DMS153 treated with DMSO at 0.1 percent for 48 hours (cell line): ENCODE measurements around the gene LRRC55.

Experiments
- DNase-seq: peaks from one replicate; lab custom pipeline; 2025; ENCODE audit not compliant: unreplicated experiment; lab: John Stamatoyannopoulos, UW

Gene LRRC55

GRCh38 chr11:57200917-57201316 lies 19.2 kb downstream of the LRRC55 start:
- DNase-seq: no peak

DNA sequence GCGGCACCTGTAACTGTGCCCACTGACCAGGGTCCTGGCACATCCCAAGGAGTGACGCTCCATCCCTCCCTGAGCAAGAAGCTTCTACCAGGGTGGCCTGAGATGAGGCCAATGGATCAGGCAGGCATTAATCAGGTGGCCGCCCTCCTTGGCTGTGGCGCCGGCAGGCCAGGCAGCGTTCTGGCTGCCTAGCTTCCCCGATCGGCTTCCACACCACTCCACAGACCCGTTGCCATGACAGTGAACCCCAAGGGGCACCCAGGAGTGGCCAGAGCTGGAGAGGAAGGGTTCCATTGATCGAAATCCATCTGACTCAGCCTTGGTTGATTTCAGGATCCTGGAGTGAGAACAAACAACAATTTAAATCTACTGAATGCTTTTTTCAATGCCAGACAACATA lies 20.5 kb downstream of the LRRC55 start:
- DNase-seq: no peak

DNA sequence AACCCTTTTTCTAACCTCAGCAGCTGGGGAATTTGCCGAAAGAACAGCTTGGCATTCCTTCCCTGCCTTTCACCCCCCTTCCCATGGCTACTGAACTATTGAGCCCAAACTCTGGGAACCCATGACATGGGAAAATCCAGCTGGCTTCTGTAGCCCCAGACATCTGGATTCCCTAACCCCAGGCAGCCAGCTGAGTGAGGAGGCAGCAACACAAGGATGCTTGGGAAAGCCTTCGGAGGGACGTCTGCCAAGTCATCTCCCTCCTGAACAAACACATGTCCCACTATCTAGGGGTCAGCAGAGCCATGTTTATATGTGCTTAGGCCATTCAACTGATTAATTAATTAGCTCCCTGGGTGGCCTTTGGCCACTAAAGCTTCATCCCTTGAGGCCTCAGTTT lies 21.6 kb downstream of the LRRC55 start:
- no peak for DNase-seq

DNA sequence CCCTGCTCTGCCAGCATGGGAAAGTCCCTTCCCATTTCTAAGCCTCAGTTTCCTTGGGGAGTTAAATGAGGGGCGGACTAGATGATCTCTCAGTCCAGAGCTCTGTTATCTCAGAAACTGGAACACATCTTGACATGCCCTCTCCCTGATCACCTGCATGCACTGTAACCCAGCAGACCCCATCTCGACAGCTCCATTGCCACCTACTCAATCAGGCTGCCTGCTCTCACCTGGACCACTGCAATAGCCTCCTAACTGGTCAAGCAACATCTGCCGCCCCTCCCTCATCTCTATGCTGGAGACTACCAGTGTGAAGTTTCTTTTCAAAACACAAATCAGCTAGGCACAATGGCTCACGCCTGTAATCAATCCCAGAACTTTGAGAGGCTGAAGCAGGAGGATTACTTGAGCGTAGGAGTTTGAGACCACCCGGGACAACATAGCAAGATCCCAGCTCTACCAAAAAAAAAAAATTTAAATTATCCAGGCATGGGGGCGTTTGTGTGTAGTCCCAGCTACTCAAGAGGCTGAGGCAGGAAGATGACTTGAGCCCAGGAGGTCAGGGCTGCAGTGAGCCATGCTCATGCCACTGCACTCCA lies 22.2 kb downstream of the LRRC55 start:
- DNase-seq: no peak

GRCh38 chr11:57205041-57205641 lies 23.4 kb downstream of the LRRC55 start:
- DNase-seq: no peak

- DNase-seq: no peak
Measured at GRCh38 chr11:57207168-57207567, 25.4 kb downstream of the LRRC55 start.

GRCh38 chr11:57210781-57211180 lies 29.0 kb downstream of the LRRC55 start:
- no peak for DNase-seq

DNA sequence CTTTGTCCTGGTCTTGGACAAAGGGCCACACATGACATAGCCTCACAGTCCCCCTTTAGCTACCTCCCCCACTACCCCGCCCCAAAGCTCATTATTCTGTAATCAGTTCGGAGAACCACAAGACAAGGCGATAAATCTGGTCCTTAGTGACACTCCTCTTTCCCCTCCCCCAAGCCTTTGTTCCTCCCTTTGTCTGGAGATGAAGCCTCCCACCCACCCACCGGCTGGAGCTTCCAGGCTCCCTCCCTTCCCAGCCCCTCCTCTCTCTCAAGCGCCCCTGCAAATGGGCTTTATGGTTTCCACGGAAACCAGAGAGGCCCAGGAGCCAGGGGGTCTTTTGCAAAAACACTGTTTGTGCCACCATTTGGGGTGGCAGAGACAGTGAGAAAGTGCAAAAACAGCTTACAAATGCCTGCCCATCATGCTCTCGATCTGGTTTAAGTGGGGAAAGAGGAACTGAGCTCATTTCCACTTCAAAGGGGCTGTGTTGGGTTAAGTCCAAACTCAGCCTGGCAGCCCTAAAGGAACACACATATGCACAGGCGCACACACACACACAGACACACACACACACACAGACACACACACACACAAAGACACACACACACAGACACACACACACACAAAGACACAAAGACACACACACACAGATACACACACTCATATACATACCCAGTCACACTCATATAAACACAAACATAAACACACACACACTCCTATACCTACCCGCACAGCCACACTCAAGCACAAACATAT lies 31.8 kb downstream of the LRRC55 start:
- DNase-seq: no peak

- no peak for DNase-seq
Measured at GRCh38 chr11:57214098-57214417, 32.3 kb downstream of the LRRC55 start.

DNA sequence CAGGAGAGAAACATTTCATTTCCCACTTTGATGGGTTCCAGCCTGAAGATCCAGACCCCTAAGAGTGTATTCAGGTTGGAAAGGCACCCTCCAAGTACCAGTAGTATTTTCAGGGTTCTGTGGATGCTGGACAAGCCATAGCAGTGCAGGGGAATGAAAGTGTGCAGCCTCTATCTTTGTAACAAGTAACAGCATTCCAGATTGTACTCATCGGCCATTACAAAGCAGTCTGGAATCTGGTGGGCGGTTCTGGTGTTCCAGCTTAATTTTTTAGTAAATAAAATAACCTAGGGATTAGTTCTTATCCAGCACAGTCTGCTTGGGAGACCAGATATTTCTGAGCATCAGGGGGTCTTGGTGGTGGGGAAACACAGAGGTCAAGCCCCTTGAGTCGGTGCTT lies 32.7 kb downstream of the LRRC55 start:
- no peak for DNase-seq

GRCh38 chr11:57216463-57216862 lies 34.7 kb downstream of the LRRC55 start:
- no peak for DNase-seq

DNA sequence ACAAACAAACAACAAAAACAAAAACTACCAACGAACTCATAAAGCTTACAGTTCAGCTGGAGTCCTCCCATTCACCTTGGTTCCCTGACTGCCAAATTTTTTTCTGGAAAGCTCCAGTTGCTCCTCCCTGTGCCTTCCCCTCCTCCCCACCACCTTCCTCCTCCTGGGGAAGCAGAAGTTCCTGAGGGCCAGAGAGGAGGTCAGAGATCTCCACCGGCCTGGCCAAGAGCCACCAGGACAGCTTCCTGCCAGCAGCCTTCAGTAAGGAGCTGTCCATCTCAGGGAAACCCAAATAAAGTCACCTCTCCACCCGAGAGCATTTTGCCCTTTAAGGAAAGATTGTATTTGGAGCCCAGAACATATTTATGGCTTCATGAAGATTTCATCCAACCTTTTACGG lies 35.3 kb downstream of the LRRC55 start:
- no peak for DNase-seq

- DNase-seq: no peak
Measured at GRCh38 chr11:57219021-57219627, 37.4 kb downstream of the LRRC55 start.

GRCh38 chr11:57222239-57222638 lies 40.5 kb downstream of the LRRC55 start:
- no peak for DNase-seq

GRCh38 chr11:57223601-57224000 lies 41.8 kb downstream of the LRRC55 start:
- DNase-seq: no peak

DNA sequence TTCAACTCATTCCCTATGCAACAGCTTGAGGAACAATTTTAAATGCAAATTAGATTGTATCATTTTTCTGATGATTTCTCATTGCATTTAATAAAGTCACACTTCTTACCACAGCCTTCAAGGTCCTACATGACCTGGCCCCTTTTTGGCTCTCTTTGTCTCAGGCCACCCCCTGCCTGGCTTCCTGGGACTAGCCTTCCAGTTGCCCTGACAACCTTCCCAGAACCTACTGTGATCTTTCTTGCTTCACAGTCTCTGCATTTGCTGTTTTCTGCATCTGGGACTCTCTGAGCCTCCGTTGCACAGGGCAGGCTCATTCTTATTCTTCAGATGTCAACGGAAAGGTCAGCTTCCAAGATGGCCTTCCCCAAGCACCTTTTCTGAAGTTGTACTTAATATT lies 42.4 kb downstream of the LRRC55 start:
- no peak for DNase-seq

DNA sequence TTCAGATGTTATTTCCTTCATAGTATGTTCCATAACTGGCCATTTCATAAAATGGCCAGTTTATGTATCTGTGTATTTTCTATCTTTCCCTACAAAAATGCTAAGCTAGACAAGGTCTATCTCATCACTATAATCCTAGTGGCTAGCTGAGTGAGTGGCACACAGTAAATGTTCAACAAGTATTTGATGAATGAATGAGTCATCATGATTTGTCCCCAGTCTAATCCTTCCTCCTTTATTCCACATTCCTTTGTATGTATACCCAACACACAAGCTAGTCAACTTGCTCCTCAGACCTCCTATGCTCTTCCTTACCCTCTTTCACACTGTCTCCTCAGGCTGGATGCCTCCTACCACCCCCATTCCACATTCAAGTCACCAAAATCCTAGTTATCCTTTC lies 42.8 kb downstream of the LRRC55 start:
- no peak for DNase-seq

GRCh38 chr11:57228600-57228999 lies 46.8 kb downstream of the LRRC55 start:
- no peak for DNase-seq

DNA sequence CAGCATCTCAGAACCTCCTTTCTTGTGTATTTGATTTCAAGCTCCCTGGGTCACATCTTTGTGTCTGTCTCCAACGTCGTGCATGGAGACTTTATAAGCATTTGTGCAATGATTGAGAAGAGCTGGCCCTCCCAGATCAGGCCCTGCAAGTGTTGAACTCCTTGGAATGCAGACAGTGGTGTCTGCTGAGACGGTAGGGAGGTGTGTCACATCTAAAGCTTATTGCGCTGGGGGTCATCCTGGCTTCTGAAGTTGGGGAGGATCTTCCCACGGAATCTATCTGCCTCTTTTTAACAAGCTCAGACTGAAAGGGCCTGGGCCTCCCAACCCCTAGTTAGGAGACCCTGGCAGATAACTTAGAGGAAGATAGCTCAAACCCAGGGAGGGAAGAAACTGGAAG lies 48.6 kb downstream of the LRRC55 start:
- no peak for DNase-seq

DNA sequence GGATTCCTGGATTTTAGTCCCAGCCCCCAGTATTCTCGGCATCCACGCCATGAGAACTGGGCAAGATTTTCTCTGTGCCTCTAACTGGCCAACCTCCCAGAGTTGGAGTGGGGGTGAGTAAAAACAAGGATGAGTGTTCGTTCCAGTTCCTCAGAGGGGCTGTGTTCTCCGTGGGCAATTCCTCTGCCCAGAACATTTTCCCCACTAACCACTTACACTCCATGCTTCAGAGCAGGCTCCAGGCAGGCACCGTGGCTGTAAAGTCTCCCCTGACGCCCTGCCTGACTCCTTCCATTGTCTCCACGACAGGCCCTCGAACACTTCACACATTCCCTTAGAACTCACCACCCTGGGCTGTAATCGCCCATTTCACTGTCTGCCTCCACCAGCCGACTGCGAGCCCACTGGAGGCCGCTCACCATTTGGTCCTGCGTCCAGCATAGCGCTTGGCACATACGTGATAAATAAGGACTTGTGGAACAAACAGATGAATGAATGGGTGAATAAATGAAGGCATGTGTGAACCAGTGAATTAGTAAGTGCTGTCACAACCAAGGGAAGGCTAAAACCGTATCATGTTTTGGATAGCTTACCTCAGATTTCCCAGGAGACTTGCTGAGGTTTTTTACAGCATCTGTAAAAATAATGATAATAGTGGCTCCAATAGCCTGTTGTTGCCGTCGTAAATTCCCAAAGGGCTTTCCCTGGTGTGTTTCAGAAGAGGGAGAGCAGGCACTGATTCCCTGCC lies 49.2 kb downstream of the LRRC55 start:
- no peak for DNase-seq

DNA sequence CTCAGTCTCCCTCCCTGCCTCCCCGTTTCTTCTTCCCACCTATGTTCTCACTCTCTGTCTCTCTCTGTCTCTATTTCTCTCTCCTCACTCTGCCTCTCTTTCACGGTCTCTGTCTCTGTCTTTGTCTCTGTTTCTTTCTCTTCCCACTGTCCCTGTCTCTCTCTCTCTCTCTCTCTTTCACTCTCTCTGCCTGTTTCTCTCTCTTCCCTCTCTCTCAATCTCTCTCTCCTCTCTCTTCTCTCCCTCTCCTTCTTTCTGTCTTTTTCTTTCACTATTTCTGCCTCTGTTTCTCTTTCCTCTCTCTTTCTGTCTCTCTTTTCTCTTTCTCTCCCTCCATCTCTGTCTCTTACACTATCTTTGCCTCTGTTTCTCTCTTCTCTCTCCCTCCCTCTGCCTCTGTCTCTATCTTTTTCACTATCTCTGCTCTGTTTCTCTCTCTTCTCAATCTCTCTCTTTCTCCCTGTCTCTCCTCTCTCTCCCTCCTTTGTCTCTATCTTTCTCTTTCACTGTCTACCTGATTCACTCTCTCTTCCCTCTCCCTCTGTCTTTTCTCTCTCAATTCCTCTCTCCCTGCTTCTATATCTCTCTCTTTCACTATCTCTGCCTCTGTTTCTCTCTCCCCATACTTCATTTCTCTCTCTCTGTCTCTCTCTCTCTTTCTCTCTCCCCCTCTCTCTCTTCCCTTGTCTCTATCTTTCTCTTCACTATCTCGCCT lies 49.9 kb downstream of the LRRC55 start:
- no peak for DNase-seq
